Bronchial epithelial cell (primary cell): ENCODE data around the gene RTN4R. TPM values are rescaled to one million over a fixed set of nuclear protein-coding genes. Genes with fewer than 3 reads are reported as not detected.

Experiments
- DNase-seq: peaks from one replicate; pipeline ENCODE4 v3.0.0-alpha.2; 2010; ENCODE audit warnings: low read depth
- FAIRE-seq: peaks from 2 replicates; lab custom pipeline; 2011; peaks lifted over from hg19 to GRCh38; lab: Jason Lieb, UNC
- H3K27me3 ChIP-seq: 2 replicates; pipeline ENCODE4 v1.5.1; 2011; ENCODE audit warnings: low read length; ENCODE audit not compliant: control insufficient read depth, insufficient read depth
- H3K36me3 ChIP-seq: 2 replicates; pipeline ENCODE4 v1.5.1; 2011; ENCODE audit warnings: low read length; ENCODE audit not compliant: control insufficient read depth, insufficient read depth
- H3K4me3 ChIP-seq: 2 replicates; pipeline ENCODE4 v1.5.1; 2011; ENCODE audit warnings: mild to moderate bottlenecking, low read depth, low read length, control low read depth
- total RNA-seq: library from RNA; depleted of rRNA; stranded (reverse); fragments of >200 nt; gene quantifications from 2 replicates; pipeline ENCODE4 v1.2.1, GENCODE V29; 2014
- TF ChIP-seq, protein P1 (sequence below): IDR thresholded peaks from 2 replicates; pipeline ENCODE4 v1.5.1; 2011; ENCODE audit warnings: mild to moderate bottlenecking, moderate library complexity, low read length, control low read depth, inconsistent platforms; ENCODE audit not compliant: insufficient read depth, severe bottlenecking

Gene RTN4R
- total RNA-seq, 1 donor from 2014 or later, result 2.6 TPM

DNA sequence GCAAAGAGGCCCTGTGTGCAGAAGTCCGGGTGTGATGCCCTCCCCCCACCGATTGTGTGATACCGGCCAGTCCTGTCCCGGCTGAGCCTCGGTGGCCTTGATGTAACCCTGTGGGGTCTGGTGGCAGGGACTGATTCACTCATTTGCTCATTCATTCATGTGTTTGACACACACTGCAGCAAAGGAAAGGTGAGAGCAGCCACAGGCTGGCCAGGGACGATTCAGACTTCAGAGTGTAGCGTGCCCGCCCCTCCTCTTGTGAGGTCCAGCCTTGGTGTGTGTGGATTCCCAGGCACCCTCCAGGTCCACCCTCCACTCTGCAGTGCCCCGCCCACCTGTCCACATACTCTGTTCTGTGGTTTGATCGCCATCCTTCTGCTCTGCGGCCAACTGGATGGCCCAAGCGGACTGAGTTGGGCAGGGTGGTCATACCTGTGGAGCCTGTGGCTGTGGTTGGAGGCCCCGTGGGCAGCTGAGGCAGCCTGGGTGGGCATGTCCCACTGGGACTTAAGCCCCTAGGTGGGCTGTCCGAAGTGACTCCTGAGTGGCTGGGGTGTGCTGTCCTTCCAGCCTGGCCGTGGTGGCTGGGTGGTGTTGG, 59.3 kb downstream of the RTN4R start:
- TF ChIP-seq, protein P1, sequence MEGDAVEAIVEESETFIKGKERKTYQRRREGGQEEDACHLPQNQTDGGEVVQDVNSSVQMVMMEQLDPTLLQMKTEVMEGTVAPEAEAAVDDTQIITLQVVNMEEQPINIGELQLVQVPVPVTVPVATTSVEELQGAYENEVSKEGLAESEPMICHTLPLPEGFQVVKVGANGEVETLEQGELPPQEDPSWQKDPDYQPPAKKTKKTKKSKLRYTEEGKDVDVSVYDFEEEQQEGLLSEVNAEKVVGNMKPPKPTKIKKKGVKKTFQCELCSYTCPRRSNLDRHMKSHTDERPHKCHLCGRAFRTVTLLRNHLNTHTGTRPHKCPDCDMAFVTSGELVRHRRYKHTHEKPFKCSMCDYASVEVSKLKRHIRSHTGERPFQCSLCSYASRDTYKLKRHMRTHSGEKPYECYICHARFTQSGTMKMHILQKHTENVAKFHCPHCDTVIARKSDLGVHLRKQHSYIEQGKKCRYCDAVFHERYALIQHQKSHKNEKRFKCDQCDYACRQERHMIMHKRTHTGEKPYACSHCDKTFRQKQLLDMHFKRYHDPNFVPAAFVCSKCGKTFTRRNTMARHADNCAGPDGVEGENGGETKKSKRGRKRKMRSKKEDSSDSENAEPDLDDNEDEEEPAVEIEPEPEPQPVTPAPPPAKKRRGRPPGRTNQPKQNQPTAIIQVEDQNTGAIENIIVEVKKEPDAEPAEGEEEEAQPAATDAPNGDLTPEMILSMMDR, result no peak
- Histone ChIP-seq H3K27me3 (no peaks in the 10 kb centered on the region), H3K36me3 (peaks cover 4% of the 10 kb centered on the region), H3K4me3 (no peak overlapping the region)
- no peak for FAIRE-seq
- no peak for DNase-seq

DNA sequence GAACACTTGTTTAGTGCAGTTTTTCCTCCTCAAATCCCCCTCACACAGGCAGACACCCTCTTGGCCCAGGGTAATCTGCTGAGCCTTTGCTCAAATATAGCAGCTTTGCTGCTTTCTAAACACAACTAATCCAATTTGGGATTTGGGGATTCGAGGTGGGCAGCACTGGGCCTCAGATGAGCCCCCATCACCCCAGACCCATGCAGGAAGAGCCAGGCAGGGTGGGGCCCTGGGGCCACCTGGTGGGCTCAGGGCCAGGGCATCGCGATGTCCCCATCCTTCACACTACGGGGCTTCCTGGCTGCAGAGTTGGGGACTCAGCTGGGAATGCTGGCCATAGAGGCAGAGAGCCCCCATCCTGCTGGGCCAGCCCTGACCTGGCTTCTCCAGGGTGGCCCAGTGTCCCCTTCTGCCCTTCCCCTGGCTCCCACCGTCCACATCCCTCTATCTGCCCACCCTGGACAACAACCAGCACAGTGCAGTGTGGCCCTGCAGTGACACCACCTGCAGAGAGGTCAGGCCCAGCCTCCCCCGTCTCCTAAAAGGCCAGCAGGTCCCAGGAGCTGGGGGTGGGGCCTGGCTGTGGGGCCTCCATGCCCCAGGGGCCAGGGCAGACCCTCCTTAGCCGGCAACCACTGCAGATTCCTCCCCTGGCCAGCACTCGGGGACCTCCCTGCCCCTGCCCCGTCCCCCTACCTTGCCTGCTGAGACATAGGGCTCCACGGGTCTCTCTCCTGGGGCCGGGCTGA, 60.7 kb downstream of the RTN4R start:
- H3K4me3 ChIP-seq, result peak overlapping the region; percentile 76
- H3K36me3 ChIP-seq, result peaks cover 4% of the 10 kb centered on the region
- no peaks in the 10 kb centered on the region for H3K27me3 ChIP-seq
- FAIRE-seq (no peak), DNase-seq (no peak)
- TF ChIP-seq, protein P1, result no peak

DNA sequence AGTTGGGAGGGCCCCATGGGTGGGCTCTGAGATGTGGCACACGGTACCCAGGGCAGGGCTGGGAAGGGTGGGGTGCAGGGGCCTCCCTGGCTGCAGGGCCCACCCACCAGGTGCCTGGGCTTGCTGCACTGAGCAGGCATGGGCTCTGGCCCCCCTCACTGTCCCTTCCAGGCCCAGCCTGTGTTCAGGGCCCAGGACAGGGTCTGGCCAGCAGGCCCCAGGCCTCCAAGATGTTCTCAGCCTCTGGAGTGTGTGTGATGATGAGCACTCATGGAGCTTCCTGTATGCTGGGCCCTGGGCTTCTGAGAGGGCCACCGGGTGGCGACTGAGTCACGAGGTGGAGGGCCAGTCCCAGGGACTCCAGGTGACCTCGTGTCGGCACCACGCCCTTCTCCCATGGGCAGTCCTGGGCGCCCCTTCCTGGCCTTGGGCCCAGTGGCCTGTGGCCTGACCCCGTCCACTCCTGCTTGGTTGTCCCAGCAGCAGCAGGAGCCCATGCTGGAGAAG, 61.4 kb downstream of the RTN4R start:
- DNase-seq (peak; percentile 29), FAIRE-seq (no peak)
- TF ChIP-seq, protein P1, result no peak
- Histone ChIP-seq H3K4me3 (peak overlapping the region; percentile 76), H3K27me3 (no peaks in the 10 kb centered on the region), H3K36me3 (peaks cover 4% of the 10 kb centered on the region)

DNA sequence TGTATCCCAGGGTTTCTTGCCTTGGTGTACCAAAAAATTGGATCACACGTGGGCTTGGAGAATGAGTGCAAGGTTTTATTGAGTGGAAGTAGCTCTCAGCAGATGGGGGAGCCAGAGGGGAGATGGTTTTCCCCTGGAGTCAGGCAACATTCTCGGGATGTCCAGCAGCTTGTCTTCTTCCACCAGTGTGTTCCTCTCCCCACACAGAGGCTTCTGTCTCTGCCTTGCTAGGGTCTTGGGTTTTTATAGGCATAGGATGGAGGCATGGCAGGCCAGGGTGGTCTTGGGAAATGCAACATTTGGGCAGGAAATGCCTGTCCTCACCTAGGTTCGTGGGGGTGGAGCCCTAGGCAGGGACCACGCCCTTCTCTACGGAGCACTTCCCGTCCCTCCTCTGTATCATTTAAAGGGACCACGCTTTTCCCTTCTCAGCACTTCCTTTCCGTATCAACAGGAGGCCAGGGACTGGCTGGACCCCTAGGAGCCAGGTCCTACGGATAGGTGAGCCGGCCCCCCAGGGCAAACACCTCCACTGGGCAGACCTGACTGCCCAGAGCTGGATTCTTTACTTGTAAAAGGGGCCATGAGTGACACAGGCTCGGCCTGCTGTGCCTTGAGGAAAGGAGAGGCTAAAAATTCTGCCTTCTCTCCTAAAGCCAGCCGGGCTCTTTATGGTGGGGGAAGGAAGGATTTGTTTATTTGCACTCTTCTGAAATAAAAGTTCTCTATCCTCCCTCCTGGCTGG, 62.0 kb downstream of the RTN4R start:
- Histone ChIP-seq H3K4me3 (peak overlapping the region; percentile 76), H3K27me3 (no peaks in the 10 kb centered on the region), H3K36me3 (peaks cover 4% of the 10 kb centered on the region)
- TF ChIP-seq, protein P1, result no peak
- FAIRE-seq (no peak), DNase-seq (peak; percentile 77)

DNA sequence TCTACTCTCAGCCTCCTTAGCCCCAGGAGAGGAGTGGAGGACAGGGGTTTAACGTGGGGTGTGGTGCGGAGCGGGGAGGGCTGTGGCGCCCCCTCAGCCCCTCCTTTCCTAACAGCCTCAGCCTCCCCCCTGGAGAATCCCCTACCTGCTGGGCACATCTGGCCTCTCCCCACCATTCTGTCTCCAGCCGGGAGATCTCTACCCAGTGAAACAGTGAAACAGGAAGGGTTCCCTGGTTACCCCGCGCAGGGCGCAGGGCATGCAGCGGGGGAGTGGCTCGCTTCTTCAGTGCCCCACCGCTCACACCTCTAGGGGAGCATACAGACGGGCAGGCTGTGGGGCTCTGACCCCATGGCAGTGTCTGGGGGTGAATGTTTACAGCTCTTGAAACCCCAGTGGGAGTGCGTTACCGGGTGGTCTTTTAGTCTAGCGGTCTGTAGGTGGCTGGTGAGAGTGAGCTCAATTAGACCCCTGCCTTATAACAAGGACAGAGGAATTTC, 62.6 kb downstream of the RTN4R start:
- no peak overlapping the region for H3K4me3 ChIP-seq
- no peak for DNase-seq
- no peak for FAIRE-seq
- peaks cover 4% of the 10 kb centered on the region for H3K36me3 ChIP-seq
- TF ChIP-seq, protein P1, result no peak
- no peaks in the 10 kb centered on the region for H3K27me3 ChIP-seq
